Measurements from ENCODE around the gene ABLIM3. TPM values are rescaled to one million over a fixed set of nuclear protein-coding genes. Genes with fewer than 3 reads are reported as not detected.

Gene ABLIM3
- total RNA-seq, 6 experiments from 2014 or later, result 29.3 to 54.1 (median 48.3) TPM

DNA sequence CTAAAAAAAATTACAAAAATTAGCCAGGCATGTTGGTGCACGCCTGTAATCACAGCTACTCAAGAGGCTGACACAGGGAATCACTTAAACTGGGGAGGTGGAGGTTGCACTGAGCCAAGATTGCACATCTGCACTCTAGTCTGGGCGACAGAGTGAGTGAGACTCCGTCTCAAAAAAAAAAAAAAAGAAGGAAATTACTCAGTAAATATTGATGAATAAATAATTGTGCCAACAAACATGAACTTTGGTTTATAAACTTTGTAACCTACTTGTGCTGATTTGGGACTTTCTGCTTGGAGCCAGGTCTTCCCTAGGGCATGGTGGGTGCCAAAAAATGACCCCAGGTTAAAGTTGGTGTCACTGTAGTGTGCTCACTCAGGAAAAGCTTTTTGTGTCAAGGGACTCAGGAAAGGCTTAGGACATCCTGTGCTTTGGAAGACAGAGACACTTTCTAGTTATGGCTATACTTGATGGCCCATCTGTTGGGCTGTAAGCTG, 19.0 kb downstream of the ABLIM3 start:
- TF ChIP-seq, protein P1, sequence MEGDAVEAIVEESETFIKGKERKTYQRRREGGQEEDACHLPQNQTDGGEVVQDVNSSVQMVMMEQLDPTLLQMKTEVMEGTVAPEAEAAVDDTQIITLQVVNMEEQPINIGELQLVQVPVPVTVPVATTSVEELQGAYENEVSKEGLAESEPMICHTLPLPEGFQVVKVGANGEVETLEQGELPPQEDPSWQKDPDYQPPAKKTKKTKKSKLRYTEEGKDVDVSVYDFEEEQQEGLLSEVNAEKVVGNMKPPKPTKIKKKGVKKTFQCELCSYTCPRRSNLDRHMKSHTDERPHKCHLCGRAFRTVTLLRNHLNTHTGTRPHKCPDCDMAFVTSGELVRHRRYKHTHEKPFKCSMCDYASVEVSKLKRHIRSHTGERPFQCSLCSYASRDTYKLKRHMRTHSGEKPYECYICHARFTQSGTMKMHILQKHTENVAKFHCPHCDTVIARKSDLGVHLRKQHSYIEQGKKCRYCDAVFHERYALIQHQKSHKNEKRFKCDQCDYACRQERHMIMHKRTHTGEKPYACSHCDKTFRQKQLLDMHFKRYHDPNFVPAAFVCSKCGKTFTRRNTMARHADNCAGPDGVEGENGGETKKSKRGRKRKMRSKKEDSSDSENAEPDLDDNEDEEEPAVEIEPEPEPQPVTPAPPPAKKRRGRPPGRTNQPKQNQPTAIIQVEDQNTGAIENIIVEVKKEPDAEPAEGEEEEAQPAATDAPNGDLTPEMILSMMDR (IDR thresholded peaks at IDR 0.05), result no peak
- Mint-ChIP-seq H3K36me3 (ENCODE audit: low read depth) (peaks cover 6% of the 10 kb centered on the region), H3K9me3 (no peaks in the 10 kb centered on the region), H3K27me3 (ENCODE audit: insufficient read depth) (no peaks in the 10 kb centered on the region), H3K27ac (no peak overlapping the region), H3K4me3 (no peak overlapping the region), H3K4me1 (ENCODE audit: low read depth) (peaks cover 33% of the 10 kb centered on the region)
- DNase-seq, result no peak

DNA sequence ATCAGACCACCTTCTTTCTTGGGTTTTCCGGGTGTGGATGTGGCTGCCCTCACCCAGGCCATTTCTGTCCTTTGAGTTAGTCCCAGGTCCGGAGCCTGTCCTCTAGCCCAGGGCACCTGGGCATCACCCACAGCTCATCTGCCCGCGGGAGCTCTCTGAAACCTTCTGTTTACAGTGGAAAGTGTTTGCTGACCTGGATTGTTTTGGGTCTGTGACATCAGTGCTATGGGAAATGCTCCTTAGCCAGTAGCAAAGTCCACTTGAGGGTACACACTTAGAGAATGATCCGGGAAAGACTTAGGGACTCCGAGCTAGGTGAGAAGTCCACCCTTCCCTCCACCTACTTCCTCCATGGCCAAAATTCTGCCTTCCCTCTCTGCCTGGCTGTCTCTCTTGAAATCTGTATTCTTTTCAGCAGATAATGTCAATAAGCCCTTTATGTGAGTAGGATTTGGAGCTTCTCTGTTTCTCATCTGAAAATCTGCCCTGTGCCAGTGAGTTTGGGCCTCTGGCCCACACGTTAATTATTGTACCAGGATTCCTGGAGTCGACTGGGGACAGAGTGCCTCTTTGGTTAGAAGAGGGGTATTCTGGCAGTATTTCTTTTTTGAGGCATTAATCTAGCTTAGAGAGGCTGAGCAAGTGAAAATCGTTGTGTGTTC, 19.9 kb downstream of the ABLIM3 start:
- peak overlapping the region; percentile 53; the same call in 1 of the 2 replicates for H3K27ac Mint-ChIP-seq
- H3K27me3 Mint-ChIP-seq (ENCODE audit: insufficient read depth), result no peaks in the 10 kb centered on the region; the same call in 1 of the 2 replicates
- DNase-seq, result no peak
- no peaks in the 10 kb centered on the region; the same call in 1 of the 2 replicates for H3K36me3 Mint-ChIP-seq (ENCODE audit: low read depth)
- H3K4me1 Mint-ChIP-seq (ENCODE audit: low read depth), result peaks cover 42% of the 10 kb centered on the region
- TF ChIP-seq, protein P1 (IDR thresholded peaks at IDR 0.05), result no peak
- no peak overlapping the region for H3K4me3 Mint-ChIP-seq
- no peaks in the 10 kb centered on the region for H3K9me3 Mint-ChIP-seq

DNA sequence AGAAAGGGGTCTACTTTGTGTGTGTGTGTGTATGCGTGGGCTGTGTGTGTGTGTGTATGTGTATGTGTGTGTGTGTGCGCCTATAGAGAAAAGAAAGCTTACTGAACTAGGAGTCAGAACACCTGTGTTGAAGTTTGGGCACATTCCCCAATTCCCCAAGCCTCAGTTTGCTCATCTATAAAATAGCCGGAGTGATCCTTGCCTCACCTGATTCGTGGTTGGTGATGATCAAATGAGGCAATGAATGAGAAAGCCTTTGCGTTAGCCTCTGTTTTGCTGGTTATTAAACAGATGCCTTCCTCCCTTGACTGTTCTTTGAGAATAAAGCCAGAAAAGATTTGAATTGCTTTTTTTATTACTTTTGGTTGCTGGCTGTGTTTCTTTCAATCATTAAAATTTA, 20.6 kb downstream of the ABLIM3 start:
- Mint-ChIP-seq H3K27ac (0 out of 2 replicates have a peak overlapping the region, but pooled peaks have one; percentile 53), H3K4me3 (no peak overlapping the region), H3K27me3 (ENCODE audit: insufficient read depth) (no peaks in the 10 kb centered on the region; the same call in 1 of the 2 replicates), H3K4me1 (ENCODE audit: low read depth) (peaks cover 48% of the 10 kb centered on the region), H3K36me3 (ENCODE audit: low read depth) (no peaks in the 10 kb centered on the region; the same call in 1 of the 2 replicates), H3K9me3 (no peaks in the 10 kb centered on the region)
- TF ChIP-seq, protein P1 (IDR thresholded peaks at IDR 0.05), result no peak
- DNase-seq, result no peak

DNA sequence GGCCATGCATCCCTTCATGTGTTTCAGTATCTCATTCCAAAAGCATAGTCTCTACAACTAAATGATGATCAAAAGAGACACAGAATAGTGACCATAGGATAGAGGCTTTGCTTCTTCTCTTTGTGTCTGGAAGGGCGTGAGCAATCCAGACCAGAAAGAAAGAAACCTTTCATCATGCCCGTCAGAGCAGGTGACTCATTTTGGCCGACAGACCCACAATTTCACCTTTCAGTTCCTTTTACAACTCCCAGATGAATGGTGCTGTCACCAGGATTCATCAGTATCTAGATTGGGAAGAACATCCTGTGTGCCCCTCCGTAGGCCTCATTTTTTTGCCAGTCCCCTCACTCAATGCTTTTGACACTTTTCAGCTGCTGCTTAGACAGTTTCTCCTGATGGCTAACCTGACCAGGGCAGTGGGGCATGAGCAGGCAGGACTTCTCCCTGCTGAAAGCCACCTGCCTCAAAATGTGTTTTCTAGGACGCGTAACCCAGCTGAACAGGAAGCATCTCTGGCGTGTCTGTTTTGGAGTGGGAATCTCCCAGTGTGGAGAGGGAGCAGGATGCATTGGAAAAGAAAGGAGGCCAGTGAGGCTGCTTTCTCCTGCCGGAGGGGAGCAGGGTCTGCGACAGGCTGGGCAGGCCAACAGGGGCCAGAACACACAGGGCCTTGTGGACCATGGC, 21.2 kb downstream of the ABLIM3 start:
- DNase-seq, result no peak
- Mint-ChIP-seq H3K36me3 (ENCODE audit: low read depth) (no peaks in the 10 kb centered on the region), H3K27me3 (ENCODE audit: insufficient read depth) (no peaks in the 10 kb centered on the region; the same call in 1 of the 2 replicates), H3K4me3 (no peak overlapping the region), H3K4me1 (ENCODE audit: low read depth) (peaks cover 48% of the 10 kb centered on the region), H3K27ac (no peak overlapping the region), H3K9me3 (no peaks in the 10 kb centered on the region)
- TF ChIP-seq, protein P1 (IDR thresholded peaks at IDR 0.05), result no peak

DNA sequence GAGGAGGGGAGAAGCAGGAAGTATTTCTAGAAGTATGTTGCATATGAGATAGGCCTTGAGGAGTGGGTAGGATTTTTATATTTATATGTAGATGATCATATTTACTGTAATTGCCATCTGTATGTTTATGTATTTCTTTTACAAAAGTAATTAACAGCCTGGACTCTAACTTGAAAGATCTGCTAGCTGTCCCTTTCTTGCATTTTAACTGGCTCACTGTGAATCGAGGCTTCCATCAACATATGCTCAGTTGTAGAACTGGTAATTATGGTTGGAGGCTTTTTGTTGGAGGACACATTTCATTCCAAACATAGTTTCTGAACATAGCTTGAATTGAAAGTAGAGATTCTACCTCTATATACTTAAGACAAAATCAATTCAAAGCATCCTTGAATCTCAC, 23.4 kb downstream of the ABLIM3 start:
- Mint-ChIP-seq H3K4me3 (no peak overlapping the region), H3K4me1 (ENCODE audit: low read depth) (peaks cover 57% of the 10 kb centered on the region), H3K27me3 (ENCODE audit: insufficient read depth) (no peaks in the 10 kb centered on the region; the same call in none of the 2 replicates), H3K9me3 (no peaks in the 10 kb centered on the region), H3K36me3 (ENCODE audit: low read depth) (peaks cover 10% of the 10 kb centered on the region; the same call in 1 of the 2 replicates), H3K27ac (no peak overlapping the region)
- DNase-seq, result no peak
- TF ChIP-seq, protein P1 (IDR thresholded peaks at IDR 0.05), result no peak

Data from HFFc6 (cell line).